ENCODE data around the gene TAPT1. TPM values are rescaled to one million over a fixed set of nuclear protein-coding genes. Genes with fewer than 3 reads are reported as not detected.
"Not testable (repeated sequence)": the region's sequence is repeated elsewhere in the genome, so short reads cannot be mapped to it uniquely, and the experiment has no call there.

TAPT1 gene
- 4.4 TPM for polyA plus RNA-seq (2012; ENCODE audit: low read depth, missing spikeins)

- TF ChIP-seq POLR2A (IDR thresholded peaks at IDR 0.05; ENCODE audit: low read depth, low read length) (no peak), SPI1 (IDR thresholded peaks at IDR 0.05; ENCODE audit: low read depth, low read length) (no peak), PAX5 (IDR thresholded peaks at IDR 0.05; ENCODE audit: insufficient read depth, low read length, severe bottlenecking) (no peak), TAF1 (IDR thresholded peaks at IDR 0.05; ENCODE audit: low read depth, low read length) (no peak), POLR2AphosphoS5 (IDR thresholded peaks at IDR 0.05; ENCODE audit: low read depth, low read length) (no peak), POU2F2 (IDR thresholded peaks at IDR 0.05; ENCODE audit: low read depth, low read length) (no peak)
- DNase-seq (ENCODE audit: insufficient read length, low spot score) (peak; percentile 69), FAIRE-seq (peak; percentile 81)
Measured at GRCh38 chr4:16225863-16226815, at the start of gene TAPT1. TAPT1 (minus strand) TSS chr4:16226471; CDS start chr4:16226457, 14 bp downstream.

- no peak for FAIRE-seq
- TF ChIP-seq SPI1 (IDR thresholded peaks at IDR 0.05; ENCODE audit: low read depth, low read length) (no peak), POLR2AphosphoS5 (IDR thresholded peaks at IDR 0.05; ENCODE audit: low read depth, low read length) (no peak), TAF1 (IDR thresholded peaks at IDR 0.05; ENCODE audit: low read depth, low read length) (no peak), PAX5 (IDR thresholded peaks at IDR 0.05; ENCODE audit: insufficient read depth, low read length, severe bottlenecking) (no peak), POLR2A (IDR thresholded peaks at IDR 0.05; ENCODE audit: low read depth, low read length) (no peak), POU2F2 (IDR thresholded peaks at IDR 0.05; ENCODE audit: low read depth, low read length) (no peak)
- DNase-seq (ENCODE audit: insufficient read length, low spot score) = no peak
Measured at GRCh38 chr4:16271411-16271810, 45.1 kb upstream of the TAPT1 start.

GRCh38 chr4:16270454-16271328 is 44.4 kb upstream of the TAPT1 start:
- no peak for FAIRE-seq
- TF ChIP-seq POLR2AphosphoS5 (IDR thresholded peaks at IDR 0.05; ENCODE audit: low read depth, low read length) (no peak), POU2F2 (IDR thresholded peaks at IDR 0.05; ENCODE audit: low read depth, low read length) (no peak), SPI1 (IDR thresholded peaks at IDR 0.05; ENCODE audit: low read depth, low read length) (no peak), TAF1 (IDR thresholded peaks at IDR 0.05; ENCODE audit: low read depth, low read length) (no peak), PAX5 (IDR thresholded peaks at IDR 0.05; ENCODE audit: insufficient read depth, low read length, severe bottlenecking) (no peak), POLR2A (IDR thresholded peaks at IDR 0.05; ENCODE audit: low read depth, low read length) (no peak)
- no peak for DNase-seq (ENCODE audit: insufficient read length, low spot score)

- not testable (repeated sequence) for FAIRE-seq; DNase-seq (ENCODE audit: insufficient read length, low spot score)
Measured at GRCh38 chr4:16269742-16270453, 43.6 kb upstream of the TAPT1 start.

- no peak for DNase-seq (ENCODE audit: insufficient read length, low spot score)
- TF ChIP-seq POLR2AphosphoS5 (IDR thresholded peaks at IDR 0.05; ENCODE audit: low read depth, low read length) = no peak
- TF ChIP-seq POLR2A (IDR thresholded peaks at IDR 0.05; ENCODE audit: low read depth, low read length) = no peak
- no peak for TF ChIP-seq SPI1 (IDR thresholded peaks at IDR 0.05; ENCODE audit: low read depth, low read length)
- no peak for TF ChIP-seq PAX5 (IDR thresholded peaks at IDR 0.05; ENCODE audit: insufficient read depth, low read length, severe bottlenecking)
- no peak for TF ChIP-seq TAF1 (IDR thresholded peaks at IDR 0.05; ENCODE audit: low read depth, low read length)
- no peak for TF ChIP-seq POU2F2 (IDR thresholded peaks at IDR 0.05; ENCODE audit: low read depth, low read length)
Measured at GRCh38 chr4:16269240-16269639, 43.0 kb upstream of the TAPT1 start.

GRCh38 chr4:16268290-16268689 is 42.0 kb upstream of the TAPT1 start:
- no peak for TF ChIP-seq POLR2AphosphoS5 (IDR thresholded peaks at IDR 0.05; ENCODE audit: low read depth, low read length)
- TF ChIP-seq TAF1 (IDR thresholded peaks at IDR 0.05; ENCODE audit: low read depth, low read length) = no peak
- TF ChIP-seq POU2F2 (IDR thresholded peaks at IDR 0.05; ENCODE audit: low read depth, low read length) = no peak
- TF ChIP-seq PAX5 (IDR thresholded peaks at IDR 0.05; ENCODE audit: insufficient read depth, low read length, severe bottlenecking) = no peak
- TF ChIP-seq POLR2A (IDR thresholded peaks at IDR 0.05; ENCODE audit: low read depth, low read length) = no peak
- FAIRE-seq = no peak
- no peak for DNase-seq (ENCODE audit: insufficient read length, low spot score)

More at GRCh38 chr4:16269240-16269639, 43.0 kb upstream of the TAPT1 start:
- no peak for FAIRE-seq

- FAIRE-seq (no peak), DNase-seq (ENCODE audit: insufficient read length, low spot score) (no peak)
- TF ChIP-seq SPI1 (IDR thresholded peaks at IDR 0.05; ENCODE audit: low read depth, low read length) (no peak), TAF1 (IDR thresholded peaks at IDR 0.05; ENCODE audit: low read depth, low read length) (no peak), POU2F2 (IDR thresholded peaks at IDR 0.05; ENCODE audit: low read depth, low read length) (no peak), PAX5 (IDR thresholded peaks at IDR 0.05; ENCODE audit: insufficient read depth, low read length, severe bottlenecking) (no peak), POLR2A (IDR thresholded peaks at IDR 0.05; ENCODE audit: low read depth, low read length) (no peak), POLR2AphosphoS5 (IDR thresholded peaks at IDR 0.05; ENCODE audit: low read depth, low read length) (no peak)
Measured at GRCh38 chr4:16267639-16268038, 41.4 kb upstream of the TAPT1 start.

- no peak for TF ChIP-seq PAX5 (IDR thresholded peaks at IDR 0.05; ENCODE audit: insufficient read depth, low read length, severe bottlenecking)
- TF ChIP-seq TAF1 (IDR thresholded peaks at IDR 0.05; ENCODE audit: low read depth, low read length) = no peak
- no peak for TF ChIP-seq POU2F2 (IDR thresholded peaks at IDR 0.05; ENCODE audit: low read depth, low read length)
- TF ChIP-seq SPI1 (IDR thresholded peaks at IDR 0.05; ENCODE audit: low read depth, low read length) = no peak
- TF ChIP-seq POLR2AphosphoS5 (IDR thresholded peaks at IDR 0.05; ENCODE audit: low read depth, low read length) = no peak
- no peak for TF ChIP-seq POLR2A (IDR thresholded peaks at IDR 0.05; ENCODE audit: low read depth, low read length)
- DNase-seq (ENCODE audit: insufficient read length, low spot score) = no peak
- FAIRE-seq = no peak
Measured at GRCh38 chr4:16265820-16266219, 39.5 kb upstream of the TAPT1 start.

Measured in GM12891 (cell line).